GM12874 (cell line): Measurements from ENCODE around the gene IFI30.

Experiments
- TF ChIP-seq, protein P1 (sequence below): IDR thresholded peaks from 2 replicates; pipeline ENCODE4 v1.5.1; 2011; ENCODE audit warnings: low read depth, mild to moderate bottlenecking, control low read depth, low read length, moderate library complexity; ENCODE audit not compliant: insufficient read depth

IFI30 gene

DNA sequence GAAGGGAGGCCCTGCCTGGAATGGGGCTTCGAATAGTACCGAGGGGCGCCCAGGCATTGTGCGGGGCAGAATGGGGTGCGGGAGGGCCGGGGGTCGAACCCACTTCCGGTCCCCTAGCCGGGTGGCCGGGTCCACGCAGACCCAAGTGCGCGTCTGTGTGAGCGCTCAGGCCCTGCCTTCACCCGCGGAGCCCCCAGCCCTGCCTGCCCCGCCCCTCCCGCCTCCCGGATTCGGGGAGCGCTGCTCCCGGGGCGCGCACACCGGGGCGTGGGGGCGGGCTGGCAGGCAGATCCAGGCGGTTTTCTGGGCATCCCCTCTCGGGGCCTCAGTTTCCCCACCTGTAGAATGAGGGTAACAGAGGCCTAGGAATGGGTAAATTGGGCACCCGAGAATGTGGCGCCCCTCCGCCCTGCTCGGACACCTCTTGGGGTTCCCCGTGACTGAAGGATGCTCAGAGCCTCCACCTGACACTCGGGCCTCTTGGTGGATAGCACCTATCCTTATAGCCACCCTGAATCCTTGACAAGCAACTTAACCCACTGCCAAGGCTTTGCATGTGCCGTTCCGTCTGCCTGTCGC, 20.0 kb upstream of the IFI30 start:
- TF ChIP-seq, protein P1, sequence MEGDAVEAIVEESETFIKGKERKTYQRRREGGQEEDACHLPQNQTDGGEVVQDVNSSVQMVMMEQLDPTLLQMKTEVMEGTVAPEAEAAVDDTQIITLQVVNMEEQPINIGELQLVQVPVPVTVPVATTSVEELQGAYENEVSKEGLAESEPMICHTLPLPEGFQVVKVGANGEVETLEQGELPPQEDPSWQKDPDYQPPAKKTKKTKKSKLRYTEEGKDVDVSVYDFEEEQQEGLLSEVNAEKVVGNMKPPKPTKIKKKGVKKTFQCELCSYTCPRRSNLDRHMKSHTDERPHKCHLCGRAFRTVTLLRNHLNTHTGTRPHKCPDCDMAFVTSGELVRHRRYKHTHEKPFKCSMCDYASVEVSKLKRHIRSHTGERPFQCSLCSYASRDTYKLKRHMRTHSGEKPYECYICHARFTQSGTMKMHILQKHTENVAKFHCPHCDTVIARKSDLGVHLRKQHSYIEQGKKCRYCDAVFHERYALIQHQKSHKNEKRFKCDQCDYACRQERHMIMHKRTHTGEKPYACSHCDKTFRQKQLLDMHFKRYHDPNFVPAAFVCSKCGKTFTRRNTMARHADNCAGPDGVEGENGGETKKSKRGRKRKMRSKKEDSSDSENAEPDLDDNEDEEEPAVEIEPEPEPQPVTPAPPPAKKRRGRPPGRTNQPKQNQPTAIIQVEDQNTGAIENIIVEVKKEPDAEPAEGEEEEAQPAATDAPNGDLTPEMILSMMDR: no peak

DNA sequence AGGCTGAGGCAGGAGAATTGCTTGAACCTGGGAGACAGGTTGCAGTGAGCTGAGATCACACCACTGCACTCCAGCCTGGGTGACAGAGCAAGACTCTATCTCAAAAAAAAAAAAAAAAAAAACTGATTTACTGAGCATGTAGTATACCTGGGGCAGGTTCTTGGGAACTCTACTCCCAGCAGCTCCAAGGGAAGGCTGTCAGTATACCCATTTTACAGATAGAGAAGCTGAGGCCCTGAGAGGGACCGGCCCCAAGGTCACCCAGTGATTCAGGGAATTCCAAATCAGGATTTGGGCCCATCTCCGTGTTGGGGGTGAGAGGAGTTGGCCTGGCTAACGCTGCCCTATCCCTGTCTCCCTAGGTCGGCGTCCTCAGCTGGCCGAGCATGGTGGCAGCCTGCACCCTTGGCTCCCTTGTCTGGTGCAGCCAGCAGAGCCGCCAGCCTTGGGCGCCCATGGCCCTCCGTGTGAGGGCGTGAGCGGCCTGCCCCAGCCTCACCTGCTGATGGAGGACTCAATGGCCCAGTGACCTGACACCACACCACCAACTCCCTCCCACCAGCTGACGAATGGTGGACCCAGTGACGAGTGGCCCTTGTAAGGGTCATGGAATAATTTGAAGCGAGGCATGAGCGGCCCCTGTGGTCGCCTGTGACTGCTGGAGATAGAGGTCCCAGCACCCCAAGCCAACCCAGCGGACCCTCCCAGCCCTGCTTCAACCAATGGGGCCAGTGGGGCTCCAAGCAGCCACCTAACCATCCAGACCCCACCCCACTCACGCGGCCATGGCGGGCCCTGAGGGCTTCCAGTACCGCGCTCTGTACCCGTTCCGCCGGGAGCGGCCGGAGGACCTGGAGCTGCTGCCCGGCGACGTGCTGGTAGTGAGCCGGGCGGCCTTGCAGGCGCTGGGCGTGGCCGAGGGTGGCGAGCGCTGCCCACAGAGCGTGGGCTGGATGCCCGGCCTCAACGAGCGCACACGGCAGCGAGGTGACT, 18.2 kb upstream of the IFI30 start:
- TF ChIP-seq, protein P1: no peak

DNA sequence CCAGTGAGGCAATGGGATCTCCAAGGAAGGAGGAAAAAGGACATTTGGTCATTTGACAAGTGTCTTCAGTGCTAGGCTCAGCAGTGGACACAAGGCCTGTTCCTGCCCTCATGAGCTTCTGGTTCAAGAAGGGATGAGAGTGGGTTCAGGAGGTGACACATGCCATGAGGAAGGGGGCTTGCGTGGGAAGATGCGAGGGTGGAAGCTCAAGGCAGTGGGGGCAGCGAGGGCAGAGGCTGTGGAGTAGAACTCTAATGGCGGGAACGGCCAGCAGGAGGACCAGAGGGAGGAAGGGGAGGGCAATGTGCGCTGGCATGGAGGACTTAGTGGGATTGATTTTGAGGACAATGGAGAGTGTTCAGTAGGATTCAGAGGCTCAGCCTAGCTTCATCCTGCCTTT, 17.3 kb upstream of the IFI30 start:
- TF ChIP-seq, protein P1: no peak

DNA sequence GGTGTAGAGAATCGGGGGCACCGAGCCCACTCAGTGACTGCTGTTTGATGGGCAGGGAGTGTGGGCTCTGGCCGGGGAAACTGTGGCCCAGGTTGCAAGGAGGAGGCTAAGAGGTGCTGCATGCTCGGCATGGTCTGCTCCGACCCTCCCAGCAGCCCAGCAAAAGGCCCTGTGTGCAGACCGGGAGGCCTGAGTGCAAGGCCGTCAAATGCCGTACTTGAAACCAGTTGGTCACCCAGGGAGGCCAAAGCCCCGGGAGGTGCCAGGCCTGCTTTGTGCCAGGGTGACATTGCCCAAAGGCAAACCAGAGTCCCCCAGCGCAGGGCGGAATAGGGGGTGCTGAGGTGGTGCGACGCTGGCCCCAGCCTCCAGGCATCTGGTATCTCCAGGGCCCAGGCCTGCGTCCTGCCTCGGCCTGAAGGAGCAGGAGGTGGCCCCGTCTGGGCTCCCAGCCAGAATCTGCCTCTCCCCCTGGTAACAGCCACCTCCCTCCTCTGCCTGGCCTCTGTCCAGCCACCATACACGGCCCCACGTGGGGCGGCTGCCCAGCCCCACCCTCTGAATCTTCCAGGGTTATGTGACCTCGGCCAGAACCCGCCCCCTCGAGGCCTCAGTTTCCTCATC, 16.7 kb upstream of the IFI30 start:
- TF ChIP-seq, protein P1: no peak

DNA sequence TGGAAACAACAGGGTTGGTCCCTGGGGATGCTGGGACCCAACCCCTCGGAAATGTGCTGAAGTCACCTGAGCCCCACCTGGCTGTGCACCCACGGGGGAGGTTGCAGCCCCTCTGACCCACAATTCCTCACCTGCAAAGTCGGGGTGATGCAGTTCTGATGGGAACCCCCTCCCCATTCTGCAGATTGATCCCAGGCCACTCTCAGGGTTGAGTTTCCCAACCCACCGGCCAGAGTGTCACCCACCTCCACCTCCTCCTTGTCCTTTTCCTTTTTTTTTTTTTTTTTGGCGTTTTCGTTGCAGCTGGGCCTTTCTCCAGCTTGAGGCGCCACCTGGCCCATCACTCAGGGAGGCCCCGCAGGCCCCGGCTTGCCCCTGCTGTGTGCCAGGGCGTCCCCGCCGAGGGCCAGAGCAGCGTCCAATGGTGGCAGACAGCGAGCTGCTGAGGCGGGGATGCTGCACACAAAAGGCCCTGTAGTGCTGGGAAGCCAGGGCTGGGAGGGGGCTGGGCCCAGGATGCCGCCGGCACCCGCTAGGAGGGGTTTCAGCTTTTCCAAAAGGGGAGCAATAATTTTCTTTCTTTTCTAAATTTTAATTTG, 16.0 kb upstream of the IFI30 start:
- TF ChIP-seq, protein P1: no peak

DNA sequence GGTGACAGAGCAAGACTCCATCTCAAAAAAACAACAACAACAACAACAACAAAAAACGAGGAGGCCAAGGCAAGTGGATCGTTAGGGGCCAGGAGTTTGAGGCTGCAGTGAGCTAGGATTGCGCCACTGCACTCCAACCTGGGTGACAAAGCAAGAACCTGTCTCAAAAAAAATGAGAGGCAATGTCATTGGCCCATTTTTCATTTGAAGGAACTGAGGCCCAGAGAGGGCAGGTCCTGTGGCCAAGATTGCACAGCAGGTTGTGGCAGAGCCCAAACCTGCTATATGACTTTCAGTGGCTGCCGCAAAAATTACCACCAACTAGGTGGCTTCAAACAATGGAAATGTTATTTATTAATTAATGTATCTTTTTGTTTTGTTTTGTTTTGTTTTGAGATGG, 15.1 kb upstream of the IFI30 start:
- TF ChIP-seq, protein P1: no peak

DNA sequence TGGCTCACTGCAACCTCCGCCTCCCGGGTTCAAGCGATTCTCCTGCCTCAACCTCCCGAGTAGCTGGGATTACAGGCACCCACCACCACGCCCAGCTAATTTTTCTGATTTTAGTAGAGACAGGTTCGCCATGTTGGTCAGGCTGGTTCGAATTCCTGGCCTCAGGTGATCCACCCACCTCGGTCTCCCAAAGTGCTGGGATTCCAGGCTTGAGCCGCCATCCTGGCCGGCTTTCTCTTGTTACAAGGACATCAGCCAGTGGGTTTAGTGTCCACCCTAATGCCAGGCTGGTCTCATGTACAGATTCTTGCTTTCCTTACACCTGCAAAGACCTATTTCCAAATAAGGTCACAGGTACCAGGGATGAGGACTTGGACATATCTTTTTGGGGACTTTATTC, 13.8 kb upstream of the IFI30 start:
- TF ChIP-seq, protein P1: no peak
